AG10803 (cell line): ENCODE measurements around the gene FYN.
"Not testable (repeated sequence)": the region's sequence is repeated elsewhere in the genome, so short reads cannot be mapped to it uniquely, and the experiment has no call there.

ENCODE experiments used
- DNase-seq: peaks from one replicate; pipeline ENCODE4 v3.0.0; 2010; ENCODE audit warnings: low read depth
- H3K4me3 ChIP-seq: 2 replicates; pipeline ENCODE4 v1.5.1; 2011; ENCODE audit warnings: mild to moderate bottlenecking, low read length, control low read depth
- TF ChIP-seq, protein P1 (sequence below): conservative IDR thresholded peaks from 2 replicates; pipeline ENCODE4 v1.5.1; 2011; ENCODE audit warnings: mild to moderate bottlenecking, low read length, control low read depth, inconsistent platforms

The FYN gene

DNA sequence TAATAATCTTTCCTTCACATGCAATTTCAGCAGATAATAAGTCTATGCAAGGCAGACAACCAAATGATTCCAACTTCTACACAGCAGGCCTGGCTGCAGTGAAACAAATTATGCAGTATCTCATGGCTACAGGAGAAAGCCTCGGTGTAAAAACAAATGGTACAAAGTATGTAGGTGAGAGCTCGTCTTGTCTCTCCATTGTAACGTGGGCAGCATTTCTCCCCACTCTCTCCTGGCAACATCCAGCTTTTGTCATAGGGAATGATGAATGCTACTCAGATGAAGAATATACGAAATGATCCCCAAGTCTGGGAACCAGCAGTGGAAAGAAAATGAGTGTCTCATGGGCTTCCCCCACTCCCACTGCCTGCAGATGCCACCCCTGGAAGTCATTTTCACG is 32.4 kb downstream of the FYN start:
- TF ChIP-seq, protein P1, sequence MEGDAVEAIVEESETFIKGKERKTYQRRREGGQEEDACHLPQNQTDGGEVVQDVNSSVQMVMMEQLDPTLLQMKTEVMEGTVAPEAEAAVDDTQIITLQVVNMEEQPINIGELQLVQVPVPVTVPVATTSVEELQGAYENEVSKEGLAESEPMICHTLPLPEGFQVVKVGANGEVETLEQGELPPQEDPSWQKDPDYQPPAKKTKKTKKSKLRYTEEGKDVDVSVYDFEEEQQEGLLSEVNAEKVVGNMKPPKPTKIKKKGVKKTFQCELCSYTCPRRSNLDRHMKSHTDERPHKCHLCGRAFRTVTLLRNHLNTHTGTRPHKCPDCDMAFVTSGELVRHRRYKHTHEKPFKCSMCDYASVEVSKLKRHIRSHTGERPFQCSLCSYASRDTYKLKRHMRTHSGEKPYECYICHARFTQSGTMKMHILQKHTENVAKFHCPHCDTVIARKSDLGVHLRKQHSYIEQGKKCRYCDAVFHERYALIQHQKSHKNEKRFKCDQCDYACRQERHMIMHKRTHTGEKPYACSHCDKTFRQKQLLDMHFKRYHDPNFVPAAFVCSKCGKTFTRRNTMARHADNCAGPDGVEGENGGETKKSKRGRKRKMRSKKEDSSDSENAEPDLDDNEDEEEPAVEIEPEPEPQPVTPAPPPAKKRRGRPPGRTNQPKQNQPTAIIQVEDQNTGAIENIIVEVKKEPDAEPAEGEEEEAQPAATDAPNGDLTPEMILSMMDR: no peak
- no peak overlapping the region for H3K4me3 ChIP-seq
- no peak for DNase-seq

DNA sequence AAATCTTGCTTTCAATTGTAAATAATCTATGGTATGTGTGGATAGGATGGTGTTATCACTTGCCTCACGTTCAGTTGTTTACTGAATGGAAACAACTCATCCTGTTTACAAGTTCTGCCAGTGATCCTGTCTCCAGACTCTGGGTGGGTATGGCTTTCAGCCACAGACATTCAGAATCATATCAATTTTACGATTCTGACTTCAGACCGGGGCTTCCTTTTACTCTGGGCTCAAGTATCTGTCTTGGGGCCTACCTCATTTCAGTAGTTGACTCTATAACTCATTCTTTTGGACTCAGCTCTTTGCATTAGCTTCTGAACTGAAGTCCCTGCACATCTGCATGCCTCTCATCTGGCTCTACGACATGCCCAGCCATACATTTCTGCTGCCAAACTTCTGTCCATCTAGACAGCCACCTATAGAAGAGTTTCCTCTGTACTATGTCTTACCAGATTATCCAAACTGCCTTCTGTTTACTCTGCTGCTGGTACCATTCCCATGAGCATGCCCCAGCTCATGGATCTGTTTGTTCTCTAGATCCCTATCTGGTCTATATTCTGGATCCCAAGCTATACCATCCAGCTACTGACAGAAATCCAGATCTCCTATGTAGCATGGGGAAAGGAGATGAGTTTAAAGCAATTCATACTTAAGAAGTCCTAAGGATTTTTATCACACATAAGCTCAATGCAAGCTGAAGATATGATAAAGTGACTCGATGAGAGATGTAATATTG is 34.3 kb downstream of the FYN start:
- DNase-seq: no peak
- TF ChIP-seq, protein P1: no peak
- H3K4me3 ChIP-seq: no peak overlapping the region

DNA sequence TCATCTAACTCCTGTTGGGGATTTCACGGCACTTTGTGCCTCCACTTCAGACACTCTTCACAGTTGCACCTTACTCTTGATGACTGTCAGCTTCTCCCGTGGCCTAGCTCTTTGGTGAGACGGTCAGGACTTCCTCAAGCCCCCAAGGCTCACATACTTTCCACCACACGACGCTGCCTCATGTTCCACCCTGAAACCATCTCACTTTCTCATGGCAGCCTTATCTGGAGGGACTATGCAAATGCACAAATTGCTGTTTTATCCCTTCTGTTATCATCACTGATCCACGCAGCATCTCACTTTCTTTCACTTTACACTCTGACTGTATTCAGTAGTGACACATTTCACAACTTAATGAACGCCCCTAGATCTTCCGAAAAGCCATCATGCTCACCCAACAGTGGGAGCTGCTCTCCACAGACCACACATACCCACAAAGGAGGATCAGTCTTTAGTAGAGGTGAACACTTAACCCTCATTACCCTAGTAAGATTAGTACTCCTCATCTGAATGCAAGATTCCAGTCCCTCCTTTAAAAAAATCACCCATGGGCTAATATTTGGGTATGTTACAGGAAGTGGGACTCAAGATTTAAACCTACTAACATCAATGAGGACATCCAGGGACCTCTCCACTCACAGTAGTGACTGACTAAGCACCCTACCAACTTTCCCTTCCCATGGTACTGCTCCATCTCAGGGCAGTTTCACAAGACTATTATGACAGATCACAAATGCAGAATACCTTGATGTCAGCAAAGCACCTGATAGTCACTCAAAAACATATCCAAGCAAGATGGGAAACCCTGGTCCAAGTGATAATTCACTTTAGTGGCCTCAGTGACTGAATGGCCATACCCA is 35.4 kb downstream of the FYN start:
- H3K4me3 ChIP-seq: no peak overlapping the region
- TF ChIP-seq, protein P1: no peak
- no peak for DNase-seq

DNA sequence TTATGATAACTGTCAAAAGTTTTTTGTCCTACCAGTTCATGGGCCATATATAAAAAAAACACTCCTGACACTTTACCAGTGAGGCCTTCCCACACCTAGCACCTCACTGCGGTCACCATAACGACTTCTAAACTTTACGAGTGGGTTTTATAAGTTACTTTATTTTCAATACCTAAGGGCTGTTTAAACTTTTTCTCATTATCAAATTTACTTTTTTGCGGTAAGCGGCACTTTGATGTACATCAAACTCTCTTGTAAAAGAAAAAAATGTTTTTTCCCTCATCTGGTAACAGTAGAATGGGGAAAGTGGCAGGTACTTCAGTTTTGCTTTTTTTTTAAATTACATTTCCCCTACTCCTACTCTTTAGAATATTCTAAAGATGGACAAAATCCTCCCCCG is 36.2 kb downstream of the FYN start:
- TF ChIP-seq, protein P1: no peak
- no peak overlapping the region for H3K4me3 ChIP-seq
- DNase-seq: no peak

DNA sequence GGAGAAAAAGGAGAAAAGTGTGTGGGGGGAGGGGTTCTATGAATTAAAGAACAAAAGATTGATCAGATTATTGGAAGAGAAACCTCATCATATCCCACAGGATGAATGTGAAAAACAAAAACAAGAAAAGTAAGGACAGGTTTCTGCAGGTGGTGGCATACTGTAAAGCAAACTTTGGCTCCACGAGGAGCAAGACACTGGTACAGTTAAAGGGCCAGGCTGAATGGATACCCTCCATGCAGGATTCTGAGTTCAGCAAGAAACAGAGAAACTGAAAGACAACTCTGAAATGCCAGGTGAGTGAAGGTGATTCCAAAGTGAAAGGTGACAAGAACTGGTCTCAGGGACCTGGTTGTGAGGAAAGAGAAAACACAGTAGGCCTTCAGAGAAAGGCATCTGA is 37.4 kb downstream of the FYN start:
- TF ChIP-seq, protein P1: no peak
- no peak for DNase-seq

DNA sequence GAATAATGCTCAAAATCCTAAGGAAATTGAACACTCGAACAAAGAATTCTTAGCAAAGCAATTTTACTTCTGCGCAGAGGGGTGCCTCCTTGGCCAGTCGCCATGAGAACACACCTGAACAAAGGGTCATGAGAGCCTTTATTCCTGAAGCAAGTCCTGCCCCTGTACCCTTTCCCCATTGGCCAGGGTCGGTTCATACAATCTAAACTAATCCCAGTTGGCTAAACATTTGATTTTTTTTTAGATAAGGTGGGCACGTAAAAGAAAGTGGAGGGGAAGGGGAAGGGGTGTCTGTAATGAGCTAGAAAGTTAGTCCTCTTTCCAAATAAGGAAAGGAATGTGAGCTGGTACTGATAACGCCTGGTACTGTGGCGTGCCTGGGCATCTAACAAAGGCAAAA is 37.9 kb downstream of the FYN start:
- not testable (repeated sequence) for DNase-seq, H3K4me3 ChIP-seq

More for the DNA sequence above, 37.4 kb downstream of the FYN start:
- no peak overlapping the region for H3K4me3 ChIP-seq

DNA sequence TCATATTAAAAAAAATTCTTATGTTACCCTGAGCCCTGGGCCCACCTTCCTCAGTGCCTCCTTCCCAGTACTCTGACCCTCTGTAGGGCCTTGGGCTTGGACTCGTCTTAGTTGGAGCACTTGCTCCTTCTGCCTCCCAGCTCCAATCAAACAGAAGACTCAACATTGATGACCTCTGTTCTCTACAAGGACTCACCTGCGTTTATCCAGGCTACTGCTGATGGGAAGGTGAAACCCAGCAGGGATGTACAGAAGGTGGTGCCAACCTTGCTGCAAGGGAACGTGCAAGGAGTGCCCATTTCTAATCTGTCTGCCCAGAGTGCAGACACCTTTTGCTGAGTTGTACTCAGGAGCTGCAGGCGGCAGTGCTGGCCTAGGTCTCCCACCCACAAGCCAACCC is 38.9 kb downstream of the FYN start:
- TF ChIP-seq, protein P1: no peak
- no peak overlapping the region for H3K4me3 ChIP-seq
- no peak for DNase-seq
